Panc1 (cell line): ENCODE data around the gene GPC6.

Source experiments
- POLR2AphosphoS5 ChIP-seq: IDR thresholded peaks from 2 replicates; pipeline ENCODE4 v1.6.1; 2012; ENCODE audit warnings: mild to moderate bottlenecking, low read depth, low read length, moderate library complexity
- REST ChIP-seq, 2 experiments: IDR thresholded peaks; 2 replicates each; pipeline ENCODE4 v1.6.1; 2011 to 2012; ENCODE audit warnings: low read depth in 2 of 2, control low read depth in 1 of 2, low read length in 1 of 2, mild to moderate bottlenecking in 1 of 2, moderate library complexity in 1 of 2; ENCODE audit not compliant: insufficient read depth in 1 of 2
- TCF7L2 ChIP-seq: IDR thresholded peaks from 2 replicates; pipeline ENCODE4 v1.6.1; 2011; ENCODE audit warnings: mild to moderate bottlenecking, low read depth, low read length, inconsistent platforms
- TF ChIP-seq, protein P1 (sequence below): fragments of 450-650 bp; IDR thresholded peaks from 2 replicates; pipeline ENCODE4 v1.5.1; 2017; ENCODE audit warnings: mild to moderate bottlenecking

GRCh38 chr13:94232161-94232950, 1005.7 kb downstream of the GPC6 start:
- TF ChIP-seq, protein P1, sequence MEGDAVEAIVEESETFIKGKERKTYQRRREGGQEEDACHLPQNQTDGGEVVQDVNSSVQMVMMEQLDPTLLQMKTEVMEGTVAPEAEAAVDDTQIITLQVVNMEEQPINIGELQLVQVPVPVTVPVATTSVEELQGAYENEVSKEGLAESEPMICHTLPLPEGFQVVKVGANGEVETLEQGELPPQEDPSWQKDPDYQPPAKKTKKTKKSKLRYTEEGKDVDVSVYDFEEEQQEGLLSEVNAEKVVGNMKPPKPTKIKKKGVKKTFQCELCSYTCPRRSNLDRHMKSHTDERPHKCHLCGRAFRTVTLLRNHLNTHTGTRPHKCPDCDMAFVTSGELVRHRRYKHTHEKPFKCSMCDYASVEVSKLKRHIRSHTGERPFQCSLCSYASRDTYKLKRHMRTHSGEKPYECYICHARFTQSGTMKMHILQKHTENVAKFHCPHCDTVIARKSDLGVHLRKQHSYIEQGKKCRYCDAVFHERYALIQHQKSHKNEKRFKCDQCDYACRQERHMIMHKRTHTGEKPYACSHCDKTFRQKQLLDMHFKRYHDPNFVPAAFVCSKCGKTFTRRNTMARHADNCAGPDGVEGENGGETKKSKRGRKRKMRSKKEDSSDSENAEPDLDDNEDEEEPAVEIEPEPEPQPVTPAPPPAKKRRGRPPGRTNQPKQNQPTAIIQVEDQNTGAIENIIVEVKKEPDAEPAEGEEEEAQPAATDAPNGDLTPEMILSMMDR, result no peak
- TF ChIP-seq TCF7L2 (no peak), POLR2AphosphoS5 (no peak), REST (IDR thresholded peaks at IDR 0.05; ENCODE audit: insufficient read depth in 1 of 2, low read depth in 2 of 2, low read length in 1 of 2) (no peak)
